ENCODE measurements around the gene STAP2.

The STAP2 gene

GRCh38 chr19:4366666-4367335 is 28.2 kb upstream of the STAP2 start:
- TF ChIP-seq GATA1 (IDR thresholded peaks at IDR 0.05; ENCODE audit: low read depth, low read length), result no peak
- DNase-seq, result no peak

GRCh38 chr19:4365791-4366665 is 27.4 kb upstream of the STAP2 start:
- TF ChIP-seq POLR2A (IDR thresholded peaks at IDR 0.05; ENCODE audit: low read length) (no peak), GATA1 (IDR thresholded peaks at IDR 0.05; ENCODE audit: low read depth, low read length) (no peak)
- DNase-seq, result no peak

GRCh38 chr19:4365341-4365740 is 26.7 kb upstream of the STAP2 start:
- no peak for DNase-seq
- TF ChIP-seq GATA1 (IDR thresholded peaks at IDR 0.05; ENCODE audit: low read depth, low read length), result no peak
- TF ChIP-seq POLR2A (IDR thresholded peaks at IDR 0.05; ENCODE audit: low read length), result no peak

- peak; percentile 19 for TF ChIP-seq POLR2A (IDR thresholded peaks at IDR 0.05; ENCODE audit: low read length)
- no peak for TF ChIP-seq GATA1 (IDR thresholded peaks at IDR 0.05; ENCODE audit: low read depth, low read length)
- DNase-seq, result no peak
These were observed 25.1 kb upstream of the STAP2 start for GRCh38 chr19:4363571-4364304.

- no peak for TF ChIP-seq POLR2A (IDR thresholded peaks at IDR 0.05; ENCODE audit: low read length)
- TF ChIP-seq GATA1 (IDR thresholded peaks at IDR 0.05; ENCODE audit: low read depth, low read length), result no peak
- DNase-seq, result no peak
These were observed 24.4 kb upstream of the STAP2 start for GRCh38 chr19:4362831-4363545.

GRCh38 chr19:4362101-4362828 is 23.6 kb upstream of the STAP2 start:
- no peak for TF ChIP-seq GATA1 (IDR thresholded peaks at IDR 0.05; ENCODE audit: low read depth, low read length)
- no peak for DNase-seq

- TF ChIP-seq GATA1 (IDR thresholded peaks at IDR 0.05; ENCODE audit: low read depth, low read length) (no peak), POLR2A (IDR thresholded peaks at IDR 0.05; ENCODE audit: low read length) (no peak)
- no peak for DNase-seq
These were observed 22.8 kb upstream of the STAP2 start for GRCh38 chr19:4361152-4362046.

- no peak for DNase-seq
These were observed 22.1 kb upstream of the STAP2 start for GRCh38 chr19:4360641-4361151.

GRCh38 chr19:4360081-4360569 is 21.5 kb upstream of the STAP2 start:
- no peak for TF ChIP-seq GATA1 (IDR thresholded peaks at IDR 0.05; ENCODE audit: low read depth, low read length)
- TF ChIP-seq POLR2A (IDR thresholded peaks at IDR 0.05; ENCODE audit: low read length), result peak; percentile 34
- DNase-seq, result no peak

More at GRCh38 chr19:4360641-4361151, 22.1 kb upstream of the STAP2 start:
- TF ChIP-seq GATA1 (IDR thresholded peaks at IDR 0.05; ENCODE audit: low read depth, low read length) (no peak), POLR2A (IDR thresholded peaks at IDR 0.05; ENCODE audit: low read length) (no peak)

GRCh38 chr19:4359627-4360000 is 21.0 kb upstream of the STAP2 start:
- no peak for DNase-seq
- TF ChIP-seq POLR2A (IDR thresholded peaks at IDR 0.05; ENCODE audit: low read length), result no peak
- TF ChIP-seq GATA1 (IDR thresholded peaks at IDR 0.05; ENCODE audit: low read depth, low read length), result no peak

- TF ChIP-seq GATA1 (IDR thresholded peaks at IDR 0.05; ENCODE audit: low read depth, low read length), result no peak
- TF ChIP-seq POLR2A (IDR thresholded peaks at IDR 0.05; ENCODE audit: low read length), result no peak
- DNase-seq, result no peak
These were observed 20.3 kb upstream of the STAP2 start for GRCh38 chr19:4358709-4359626.
